HL-60 (cell line): ENCODE results near the gene MPO.

Source experiments
- CTCF ChIP-seq: IDR thresholded peaks from one replicate; pipeline ENCODE4 v1.5.1; 2011; ENCODE audit warnings: low read length, control low read depth, inconsistent platforms; ENCODE audit not compliant: insufficient read depth
- GABPA ChIP-seq: IDR thresholded peaks from 2 replicates; pipeline ENCODE4 v1.6.1; 2012; ENCODE audit warnings: low read depth
- POLR2AphosphoS5 ChIP-seq: IDR thresholded peaks from 2 replicates; pipeline ENCODE4 v1.6.1; 2012; ENCODE audit warnings: low read depth
- REST ChIP-seq: IDR thresholded peaks from 2 replicates; pipeline ENCODE4 v1.6.1; 2012; ENCODE audit warnings: low read depth; ENCODE audit not compliant: insufficient replicate concordance

DNA sequence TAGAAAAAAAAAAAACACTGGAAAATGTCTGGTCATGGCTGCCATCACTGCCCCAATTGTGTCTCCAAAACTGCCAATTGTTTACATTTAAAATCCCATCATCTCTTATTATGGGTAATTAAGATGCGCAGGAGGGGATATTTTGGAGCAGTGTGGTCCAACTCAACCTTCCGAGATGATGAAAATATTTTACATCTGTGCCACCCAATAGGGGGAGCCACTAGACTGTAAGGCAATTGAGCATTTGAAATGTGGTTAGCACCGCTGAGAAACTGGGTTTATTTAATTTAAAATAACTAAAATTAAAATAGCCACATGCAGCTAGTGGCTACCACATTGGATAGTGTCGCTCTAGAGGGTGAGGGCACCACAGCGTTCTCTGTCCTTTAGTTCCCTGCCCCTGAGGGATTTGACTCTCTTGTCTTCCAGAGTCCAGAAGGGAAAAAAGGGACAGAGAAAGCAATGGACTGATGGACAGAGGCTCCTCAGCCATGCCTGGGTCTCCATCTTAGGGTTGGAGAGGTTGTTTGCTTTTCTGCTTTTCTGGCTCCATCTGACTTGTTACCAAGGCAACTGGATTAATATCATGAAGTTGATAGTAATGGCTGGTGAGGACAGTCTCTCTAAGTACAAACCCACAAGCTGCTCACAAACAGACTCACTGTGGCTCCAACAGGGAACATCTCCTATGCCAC is 3.5 kb downstream of the MPO start:
- TF ChIP-seq CTCF (peak; percentile 26), GABPA (no peak), POLR2AphosphoS5 (no peak), REST (peak; percentile 9)
